Naive B cell (primary cell): ENCODE results near the gene TMEM181. TPM values are rescaled to one million over a fixed set of nuclear protein-coding genes. Genes with fewer than 3 reads are reported as not detected.

Experiments
- ATAC-seq, 2 donors: fragments of 150-1000 bp; cut with Tn5 transposase; 2 replicates each; pipeline ENCODE4 v1.10.0; 2021; ENCODE audit warnings: low read depth in 2 of 2, mild to moderate bottlenecking in 2 of 2, moderate library complexity in 2 of 2
- DNase-seq: peaks from one replicate; pipeline ENCODE4 v3.0.0; 2022
- H3K27ac Mint-ChIP-seq, 6 donors: one replicate each; pipeline ENCODE4 v1.8.0; 2020 to 2022; ENCODE audit warnings: mild to moderate bottlenecking in 6 of 6, mixed read lengths in 6 of 6, moderate library complexity in 5 of 6, inconsistent platforms in 2 of 6
- H3K27me3 Mint-ChIP-seq, 3 donors: one replicate each; pipeline ENCODE4 v1.8.0; 2021 to 2022; ENCODE audit warnings: mixed read lengths in 3 of 3, mild to moderate bottlenecking in 1 of 3
- H3K36me3 Mint-ChIP-seq, 2 donors: one replicate each; pipeline ENCODE4 v1.8.0; 2020 to 2022; ENCODE audit warnings: mixed read lengths in 2 of 2, inconsistent platforms in 1 of 2, mild to moderate bottlenecking in 1 of 2
- H3K4me1 Mint-ChIP-seq, 3 donors: one replicate each; pipeline ENCODE4 v1.8.0; 2020 to 2022; ENCODE audit warnings: mixed read lengths in 3 of 3, inconsistent platforms in 1 of 3, mild to moderate bottlenecking in 1 of 3, moderate library complexity in 1 of 3
- H3K4me3 Mint-ChIP-seq, 8 donors: one replicate each; pipeline ENCODE4 v1.8.0; 2020 to 2022; ENCODE audit warnings: mild to moderate bottlenecking in 8 of 8, mixed read lengths in 8 of 8, moderate library complexity in 8 of 8, inconsistent platforms in 2 of 8
- H3K9me3 Mint-ChIP-seq, 7 donors: one replicate each; pipeline ENCODE4 v1.8.0; 2020 to 2022; ENCODE audit warnings: mixed read lengths in 7 of 7, mild to moderate bottlenecking in 5 of 7, inconsistent platforms in 2 of 7, moderate library complexity in 1 of 7
- polyA plus RNA-seq, 6 donors: library from polyadenylated mRNA; unstranded; fragments of 300-500 nt; fragmentation: Illumina TruSeq; gene quantifications; one replicate each; pipeline ENCODE4 v1.2.3, GENCODE V29; 2021; ENCODE audit warnings: low read depth in 6 of 6

TMEM181 gene
- polyA plus RNA-seq, 6 donors from 2014 or later, result 1.9 to 2.4 (median 2.3) TPM

- no peaks in the 10 kb centered on the region for H3K27me3 Mint-ChIP-seq
- no peak for DNase-seq
- no peak for ATAC-seq
- H3K9me3 Mint-ChIP-seq, result no peaks in the 10 kb centered on the region
- H3K36me3 Mint-ChIP-seq, result peaks cover 7 to 17% of the 10 kb centered on the region in 2 donors
- H3K4me1 Mint-ChIP-seq, result peaks cover 25 to 44% (median 27%) of the 10 kb centered on the region in 3 donors
- H3K4me3 Mint-ChIP-seq, result no peak overlapping the region
- peak overlapping the region in 2 of 6 donors; percentile 68 to 70 for H3K27ac Mint-ChIP-seq
Observed at GRCh38 chr6:158638324-158638854, 78.5 kb downstream of the TMEM181 start.

GRCh38 chr6:158639056-158639455, 79.2 kb downstream of the TMEM181 start:
- peaks cover 7 to 17% of the 10 kb centered on the region in 2 donors for H3K36me3 Mint-ChIP-seq
- H3K27ac Mint-ChIP-seq, result peak overlapping the region in 3 of 6 donors; percentile 29 to 56 (median 44)
- H3K4me3 Mint-ChIP-seq, result no peak overlapping the region
- peaks cover 28 to 49% (median 32%) of the 10 kb centered on the region in 3 donors for H3K4me1 Mint-ChIP-seq
- H3K27me3 Mint-ChIP-seq, result no peaks in the 10 kb centered on the region
- DNase-seq, result no peak
- H3K9me3 Mint-ChIP-seq, result no peaks in the 10 kb centered on the region
- ATAC-seq, result no peak

GRCh38 chr6:158640519-158640918, 80.6 kb downstream of the TMEM181 start:
- Mint-ChIP-seq H3K27ac (peak overlapping the region in 3 of 6 donors; percentile 50 to 53 (median 52)), H3K27me3 (no peaks in the 10 kb centered on the region), H3K9me3 (no peaks in the 10 kb centered on the region), H3K36me3 (peaks cover 7 to 17% of the 10 kb centered on the region in 2 donors), H3K4me3 (peak overlapping the region in 1 of 8 donors; percentile 41), H3K4me1 (peaks cover 31 to 57% (median 41%) of the 10 kb centered on the region in 3 donors)
- DNase-seq (no peak), ATAC-seq (no peak)

- peak overlapping the region in 4 of 8 donors; percentile 47 to 94 (median 93) for H3K4me3 Mint-ChIP-seq
- H3K9me3 Mint-ChIP-seq, result peaks cover 0 to 2% (median 0%) of the 10 kb centered on the region in 7 donors
- H3K4me1 Mint-ChIP-seq, result peaks cover 32 to 58% (median 45%) of the 10 kb centered on the region in 3 donors
- ATAC-seq, result no peak
- DNase-seq, result no peak
- no peaks in the 10 kb centered on the region for H3K27me3 Mint-ChIP-seq
- H3K27ac Mint-ChIP-seq, result peak overlapping the region in 1 of 6 donors; percentile 41
- H3K36me3 Mint-ChIP-seq, result peaks cover 0 to 10% of the 10 kb centered on the region in 2 donors
Observed at GRCh38 chr6:158642097-158642601, 82.3 kb downstream of the TMEM181 start.

GRCh38 chr6:158643836-158644230, 83.9 kb downstream of the TMEM181 start:
- Mint-ChIP-seq H3K9me3 (peaks cover 0 to 2% (median 0%) of the 10 kb centered on the region in 7 donors), H3K4me3 (peak overlapping the region; percentile 88 to 98 (median 95)), H3K36me3 (peaks cover 0 to 10% of the 10 kb centered on the region in 2 donors), H3K4me1 (peaks cover 32 to 58% (median 42%) of the 10 kb centered on the region in 3 donors), H3K27me3 (no peaks in the 10 kb centered on the region), H3K27ac (peak overlapping the region; percentile 56 to 98 (median 92))
- DNase-seq (no peak), ATAC-seq (peak in 1 of 2 donors; percentile 0)

- H3K4me3 Mint-ChIP-seq, result peak within 1 kb of the TSS; percentile 92 to 98 (median 95)
- H3K27ac Mint-ChIP-seq, result peak within 1 kb of the TSS; percentile 88 to 98 (median 94)
- peaks cover 0 to 2% (median 0%) of the 10 kb centered on the region in 7 donors for H3K9me3 Mint-ChIP-seq
- no peaks in the 10 kb centered on the region for H3K27me3 Mint-ChIP-seq
- H3K36me3 Mint-ChIP-seq, result peaks cover 0 to 10% of the 10 kb centered on the region in 2 donors
- DNase-seq, result peak; percentile 87
- H3K4me1 Mint-ChIP-seq, result peaks cover 37 to 58% (median 46%) of the 10 kb centered on the region in 3 donors
- ATAC-seq, result peak; percentile 78 to 82
Observed at GRCh38 chr6:158644231-158645063, 84.6 kb downstream of the TMEM181 start, which contains the start of gene DYNLT1. TSS of gene DYNLT1 (minus strand) at chr6:158644743. CDS start at chr6:158644708, 35 bp downstream.

- DNase-seq (no peak), ATAC-seq (no peak)
- H3K4me3 Mint-ChIP-seq, result peak overlapping the region; percentile 91 to 97 (median 94)
- no peaks in the 10 kb centered on the region for H3K27me3 Mint-ChIP-seq
- H3K4me1 Mint-ChIP-seq, result peaks cover 40 to 56% (median 50%) of the 10 kb centered on the region in 3 donors
- peaks cover 0 to 2% (median 0%) of the 10 kb centered on the region in 7 donors for H3K9me3 Mint-ChIP-seq
- H3K27ac Mint-ChIP-seq, result peak overlapping the region; percentile 84 to 94 (median 90)
- H3K36me3 Mint-ChIP-seq, result peaks cover 0 to 7% of the 10 kb centered on the region in 2 donors
Observed at GRCh38 chr6:158645064-158646022, 85.5 kb downstream of the TMEM181 start.

GRCh38 chr6:158646023-158646910, 86.4 kb downstream of the TMEM181 start:
- H3K36me3 Mint-ChIP-seq, result no peaks in the 10 kb centered on the region

GRCh38 chr6:158647501-158647900, 87.6 kb downstream of the TMEM181 start:
- Mint-ChIP-seq H3K9me3 (peaks cover 0 to 2% (median 0%) of the 10 kb centered on the region in 7 donors), H3K4me3 (peak overlapping the region in 1 of 8 donors; percentile 94), H3K4me1 (peaks cover 29 to 38% (median 38%) of the 10 kb centered on the region in 3 donors), H3K27ac (no peak overlapping the region), H3K27me3 (no peaks in the 10 kb centered on the region), H3K36me3 (no peaks in the 10 kb centered on the region)
- ATAC-seq, result no peak
- DNase-seq, result no peak

More at GRCh38 chr6:158646023-158646910, 86.4 kb downstream of the TMEM181 start:
- H3K27me3 Mint-ChIP-seq, result no peaks in the 10 kb centered on the region
- H3K9me3 Mint-ChIP-seq, result peaks cover 0 to 2% (median 0%) of the 10 kb centered on the region in 7 donors
- DNase-seq (no peak), ATAC-seq (no peak)
- H3K4me1 Mint-ChIP-seq, result peaks cover 33 to 48% (median 46%) of the 10 kb centered on the region in 3 donors
- peak overlapping the region in 3 of 6 donors; percentile 14 to 94 (median 89) for H3K27ac Mint-ChIP-seq
- peak overlapping the region in 7 of 8 donors; percentile 91 to 97 (median 94) for H3K4me3 Mint-ChIP-seq

GRCh38 chr6:158648682-158649131, 88.8 kb downstream of the TMEM181 start:
- peak overlapping the region in 2 of 6 donors; percentile 82 to 86 for H3K27ac Mint-ChIP-seq
- ATAC-seq, result no peak
- H3K27me3 Mint-ChIP-seq, result peaks cover under 1 to 5% (median 2%) of the 10 kb centered on the region in 3 donors
- no peak for DNase-seq
- no peak overlapping the region for H3K4me3 Mint-ChIP-seq
- peaks cover 0 to 2% (median 0%) of the 10 kb centered on the region in 7 donors for H3K9me3 Mint-ChIP-seq
- H3K4me1 Mint-ChIP-seq, result peaks cover 21 to 31% (median 31%) of the 10 kb centered on the region in 3 donors
- no peaks in the 10 kb centered on the region for H3K36me3 Mint-ChIP-seq

- H3K9me3 Mint-ChIP-seq, result peaks cover 0 to 2% (median 0%) of the 10 kb centered on the region in 7 donors
- peak within 1 kb of the TSS; percentile 86 to 97 (median 92) for H3K27ac Mint-ChIP-seq
- no peaks in the 10 kb centered on the region for H3K36me3 Mint-ChIP-seq
- peak; percentile 72 to 76 for ATAC-seq
- peaks cover 8 to 10% (median 10%) of the 10 kb centered on the region in 3 donors for H3K27me3 Mint-ChIP-seq
- H3K4me1 Mint-ChIP-seq, result peaks cover 22 to 34% (median 33%) of the 10 kb centered on the region in 3 donors
- peak; percentile 44 for DNase-seq
- H3K4me3 Mint-ChIP-seq, result peak within 1 kb of the TSS; percentile 49 to 83 (median 68)
Observed at GRCh38 chr6:158649289-158650143, 89.6 kb downstream of the TMEM181 start, which contains the start of gene SYTL3. TSS of gene SYTL3 (plus strand) at chr6:158650054. CDS start at chr6:158663269, 13,215 bp downstream.
